Activated naive CD4-positive, alpha-beta T cell (primary cell): ENCODE data around the gene CXCL1.

Source experiments
- DNase-seq, 4 experiments: peaks; one replicate each; lab custom pipeline; 2025; lab: John Stamatoyannopoulos, UW

The CXCL1 gene

DNA sequence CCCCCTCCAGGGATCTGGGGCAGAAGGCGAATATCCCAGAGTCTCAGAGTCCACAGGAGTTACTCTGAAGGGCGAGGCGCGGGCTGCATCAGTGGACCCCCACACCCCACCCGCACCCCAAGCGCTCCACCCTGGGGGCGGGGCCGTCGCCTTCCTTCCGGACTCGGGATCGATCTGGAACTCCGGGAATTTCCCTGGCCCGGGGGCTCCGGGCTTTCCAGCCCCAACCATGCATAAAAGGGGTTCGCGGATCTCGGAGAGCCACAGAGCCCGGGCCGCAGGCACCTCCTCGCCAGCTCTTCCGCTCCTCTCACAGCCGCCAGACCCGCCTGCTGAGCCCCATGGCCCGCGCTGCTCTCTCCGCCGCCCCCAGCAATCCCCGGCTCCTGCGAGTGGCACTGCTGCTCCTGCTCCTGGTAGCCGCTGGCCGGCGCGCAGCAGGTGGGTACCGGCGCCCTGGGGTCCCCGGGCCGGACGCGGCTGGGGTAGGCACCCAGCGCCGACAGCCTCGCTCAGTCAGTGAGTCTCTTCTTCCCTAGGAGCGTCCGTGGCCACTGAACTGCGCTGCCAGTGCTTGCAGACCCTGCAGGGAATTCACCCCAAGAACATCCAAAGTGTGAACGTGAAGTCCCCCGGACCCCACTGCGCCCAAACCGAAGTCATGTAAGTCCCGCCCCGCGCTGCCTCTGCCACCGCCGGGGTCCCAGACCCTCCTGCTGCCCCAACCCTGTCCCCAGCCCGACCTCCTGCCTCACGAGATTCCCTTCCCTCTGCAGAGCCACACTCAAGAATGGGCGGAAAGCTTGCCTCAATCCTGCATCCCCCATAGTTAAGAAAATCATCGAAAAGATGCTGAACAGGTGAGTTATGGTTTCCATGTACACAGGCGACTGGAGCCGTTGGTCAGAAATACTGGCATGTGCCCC lies at the start of gene CXCL1:
CXCL1 (plus strand) TSS at position 264 of the 926 bp plus-strand sequence; CDS start at position 342, 78 bp downstream.
- no peak for DNase-seq

DNA sequence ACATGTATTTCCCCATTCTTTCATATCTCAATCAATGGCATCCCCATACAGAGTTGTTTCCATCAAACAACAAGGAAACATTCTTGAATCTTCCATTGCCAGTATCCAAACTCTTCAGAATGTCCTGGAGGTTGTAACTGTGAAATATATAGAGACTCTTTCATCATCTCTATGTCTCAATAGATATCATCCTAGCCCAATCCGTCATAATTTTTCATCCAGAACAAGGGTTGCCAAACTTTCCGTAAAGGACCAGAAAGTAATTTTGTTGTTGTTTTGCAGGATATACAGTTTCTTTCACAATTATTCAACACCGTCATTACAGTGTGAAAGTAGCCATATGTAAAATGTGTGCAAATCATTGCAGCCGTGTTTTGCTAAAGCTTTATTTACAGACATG lies 47.9 kb upstream of the CXCL1 start:
- no peak for DNase-seq

DNA sequence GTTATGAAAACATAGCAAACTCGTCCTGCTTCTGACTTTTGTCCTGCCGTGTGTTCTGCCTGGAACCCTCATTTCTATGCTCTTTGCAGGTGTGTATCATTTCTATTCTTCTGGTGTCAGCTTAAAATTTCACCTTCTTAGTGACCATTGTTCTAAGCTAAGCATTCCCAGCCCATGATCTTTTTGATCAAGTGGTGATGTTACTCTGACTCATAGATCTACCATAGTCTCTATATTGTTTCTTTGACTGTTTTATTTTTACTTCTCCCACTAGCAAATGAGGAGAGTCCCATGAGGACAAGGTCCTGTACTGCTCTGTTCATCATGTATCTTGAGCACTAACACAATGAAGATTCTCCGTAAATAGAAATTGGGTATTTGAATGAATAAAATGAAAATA lies 46.8 kb upstream of the CXCL1 start:
- DNase-seq: no peak

DNA sequence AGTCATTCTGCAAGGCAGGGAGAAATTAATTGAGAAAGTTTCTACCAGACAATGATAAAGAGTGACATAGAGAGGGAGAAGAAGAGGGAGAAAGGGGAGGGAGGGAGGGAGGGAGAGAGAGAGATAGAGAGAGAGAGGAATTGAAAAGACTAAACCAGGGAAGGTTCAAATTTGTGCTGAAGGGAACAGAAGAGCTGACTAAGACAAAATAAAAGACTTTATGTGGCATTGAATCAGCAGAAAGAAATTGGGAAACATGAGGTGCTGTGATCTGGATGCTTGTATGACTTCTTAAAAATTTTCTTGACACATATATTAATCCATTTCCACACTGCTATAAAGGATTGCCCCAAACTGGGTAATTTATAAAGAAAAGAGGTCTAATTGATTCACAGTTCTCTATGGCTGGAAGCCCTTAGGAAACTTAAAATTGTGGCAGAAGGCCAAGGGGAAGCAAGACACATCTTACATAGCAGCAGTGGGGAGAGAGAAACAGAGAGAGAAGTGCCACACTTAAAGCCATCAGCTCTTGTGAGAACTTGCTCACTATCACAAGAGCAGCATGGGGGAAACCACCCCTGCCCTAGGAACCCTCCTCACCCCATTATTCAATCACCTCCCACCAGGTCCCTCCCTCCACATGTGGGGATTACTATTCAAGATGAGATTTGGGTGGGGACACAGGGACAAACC lies 46.2 kb upstream of the CXCL1 start:
- DNase-seq: no peak

DNA sequence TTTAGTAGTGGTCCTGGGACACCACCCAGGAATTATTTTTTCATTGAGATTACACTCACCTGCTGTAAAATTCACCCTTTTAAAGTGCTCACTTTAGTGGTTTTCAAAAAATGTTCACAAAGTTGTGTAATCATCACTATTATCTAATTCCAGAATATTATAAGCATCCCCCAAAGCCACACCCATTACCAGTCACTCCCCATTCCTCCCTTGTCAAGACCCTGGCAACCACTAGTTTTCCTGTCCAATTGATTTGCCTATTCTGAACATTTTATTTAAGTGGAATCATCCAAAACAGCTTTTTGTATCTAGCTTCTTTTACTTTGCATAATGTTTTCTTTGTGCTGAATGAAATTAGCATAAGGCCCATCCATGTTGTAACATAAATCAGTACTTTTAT lies 45.4 kb upstream of the CXCL1 start:
- no peak for DNase-seq

DNA sequence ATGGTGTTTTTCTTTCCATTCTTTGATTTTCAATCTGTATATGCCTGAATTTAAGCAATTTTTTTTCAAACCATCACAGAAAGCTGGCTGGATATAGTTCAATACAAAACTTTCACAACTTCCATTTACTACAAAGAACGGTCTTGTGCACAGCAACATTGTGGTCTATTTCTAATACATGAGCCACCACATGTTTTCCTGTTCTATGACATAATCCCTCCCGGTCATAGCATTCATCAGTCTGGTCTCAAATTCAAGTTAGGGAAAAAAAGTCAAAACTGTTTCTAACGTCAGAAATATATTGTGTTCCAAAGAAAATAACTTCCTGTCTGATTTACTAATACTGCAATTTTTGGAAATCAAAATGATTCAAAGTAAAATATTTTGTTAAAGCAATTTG lies 40.2 kb upstream of the CXCL1 start:
- no peak for DNase-seq

DNA sequence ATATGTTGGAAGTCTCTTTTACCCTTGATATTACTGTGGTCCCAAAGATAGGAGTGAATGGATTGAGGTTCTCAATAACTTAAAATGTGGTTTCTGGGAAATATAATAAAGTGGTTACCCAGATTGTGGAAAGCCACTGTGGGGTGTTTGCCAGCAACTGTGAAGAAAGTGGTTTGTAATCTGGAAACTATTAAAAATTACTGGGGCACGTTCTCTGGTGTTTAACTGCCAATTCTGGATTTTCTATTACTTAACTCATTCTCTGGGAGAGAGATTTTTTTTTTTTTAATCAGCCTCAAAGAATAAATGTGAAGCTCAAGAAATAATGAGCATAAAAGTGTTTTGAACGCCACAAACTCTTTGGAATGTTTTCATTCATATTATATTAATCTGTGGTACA lies 37.6 kb upstream of the CXCL1 start:
- DNase-seq: no peak

DNA sequence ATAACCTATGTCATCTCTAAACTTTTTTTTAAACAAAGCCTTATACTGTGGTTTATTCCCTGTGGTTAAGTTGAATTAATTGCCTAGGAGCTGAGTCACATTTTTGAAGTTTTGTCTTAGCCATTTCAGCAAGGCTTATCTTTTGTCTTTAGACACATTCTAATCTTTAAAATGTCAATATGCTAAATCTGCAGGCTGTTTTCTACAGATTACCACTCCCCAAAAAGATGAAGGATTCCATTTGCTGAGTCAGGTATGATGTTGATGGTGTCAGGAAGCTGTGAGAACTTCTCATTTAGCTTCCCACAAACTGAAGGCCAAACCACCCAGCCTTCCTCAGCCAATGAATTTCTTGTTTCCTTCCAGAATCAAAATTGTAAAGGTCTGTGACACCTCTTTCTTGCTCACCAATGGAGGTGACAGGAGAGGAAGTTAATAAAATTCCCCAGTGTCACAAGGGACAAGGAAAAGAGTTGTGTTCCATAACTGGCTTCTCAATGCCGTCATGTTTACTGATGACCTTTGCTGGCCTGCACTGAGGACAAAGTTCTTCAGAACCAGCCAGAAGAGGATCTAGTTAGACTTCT lies 36.4 kb upstream of the CXCL1 start:
- DNase-seq: no peak

DNA sequence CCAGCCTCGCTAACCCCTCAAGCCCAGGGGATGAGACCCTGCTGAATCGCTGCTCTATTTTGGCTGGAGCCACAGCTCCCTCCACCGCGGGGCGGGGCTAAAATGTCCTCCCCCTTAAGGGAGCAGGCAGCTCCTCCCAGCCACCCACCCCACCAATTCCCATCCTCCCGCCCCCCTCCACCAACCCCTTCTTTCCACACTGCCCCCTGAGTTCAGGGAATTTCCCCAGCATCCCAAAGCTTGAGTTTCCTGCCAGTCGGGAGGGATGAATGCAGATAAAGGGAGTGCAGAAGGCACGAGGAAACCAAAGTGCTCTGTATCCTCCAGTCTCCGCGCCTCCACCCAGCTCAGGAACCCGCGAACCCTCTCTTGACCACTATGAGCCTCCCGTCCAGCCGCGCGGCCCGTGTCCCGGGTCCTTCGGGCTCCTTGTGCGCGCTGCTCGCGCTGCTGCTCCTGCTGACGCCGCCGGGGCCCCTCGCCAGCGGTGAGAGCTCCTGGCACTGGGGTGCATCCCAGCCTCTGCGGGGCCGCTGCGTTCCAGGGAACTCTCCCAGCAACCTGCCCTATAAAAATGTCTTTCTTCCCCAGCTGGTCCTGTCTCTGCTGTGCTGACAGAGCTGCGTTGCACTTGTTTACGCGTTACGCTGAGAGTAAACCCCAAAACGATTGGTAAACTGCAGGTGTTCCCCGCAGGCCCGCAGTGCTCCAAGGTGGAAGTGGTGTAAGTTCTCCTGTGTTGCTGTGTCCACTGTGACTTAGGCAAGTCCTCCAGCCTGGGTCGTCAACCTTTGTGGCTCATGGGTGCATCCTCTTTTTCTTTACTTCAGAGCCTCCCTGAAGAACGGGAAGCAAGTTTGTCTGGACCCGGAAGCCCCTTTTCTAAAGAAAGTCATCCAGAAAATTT lies 32.6 kb upstream of the CXCL1 start, which contains the start of gene CXCL6:
CXCL6 (plus strand) TSS at position 306 of the 907 bp plus-strand sequence; CDS start at position 379, 73 bp downstream.
- no peak for DNase-seq

DNA sequence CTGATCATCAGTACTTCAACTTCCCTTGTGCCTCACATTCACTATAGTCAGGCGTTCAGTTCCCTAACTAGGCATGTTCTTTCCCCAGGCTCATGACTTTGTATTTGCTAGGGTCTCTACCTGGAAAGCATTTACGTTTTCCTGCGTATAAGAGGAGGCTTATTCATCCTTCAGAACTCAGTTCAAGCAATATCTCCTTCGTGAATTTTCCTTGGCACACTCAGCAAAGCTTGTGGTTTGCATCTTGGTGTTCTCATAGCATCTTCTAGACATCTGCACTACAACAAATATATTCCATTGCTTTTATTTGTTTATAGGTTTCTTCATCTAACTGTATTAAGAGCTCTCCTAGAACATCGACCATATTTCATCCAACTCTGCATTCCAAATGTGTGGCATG lies 30.1 kb upstream of the CXCL1 start:
- no peak for DNase-seq

DNA sequence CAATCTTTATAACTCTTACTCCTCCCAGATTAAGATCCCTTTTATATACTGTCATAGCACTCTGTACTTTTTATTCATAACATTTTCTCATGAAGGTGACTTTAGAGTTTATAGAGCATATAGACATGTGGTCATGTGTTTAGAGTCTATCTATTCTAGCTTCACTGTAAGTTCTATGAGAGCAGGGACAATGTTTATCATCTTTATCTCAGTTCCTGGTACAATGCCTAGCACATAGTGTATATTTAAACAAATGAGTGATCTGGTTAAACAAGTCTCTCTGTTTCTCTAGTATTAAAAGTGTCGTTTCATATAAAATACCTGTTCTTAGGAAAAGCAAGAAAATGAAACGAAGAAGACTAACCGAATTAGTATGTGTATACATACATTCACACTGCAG lies 29.5 kb upstream of the CXCL1 start:
- DNase-seq: no peak

DNA sequence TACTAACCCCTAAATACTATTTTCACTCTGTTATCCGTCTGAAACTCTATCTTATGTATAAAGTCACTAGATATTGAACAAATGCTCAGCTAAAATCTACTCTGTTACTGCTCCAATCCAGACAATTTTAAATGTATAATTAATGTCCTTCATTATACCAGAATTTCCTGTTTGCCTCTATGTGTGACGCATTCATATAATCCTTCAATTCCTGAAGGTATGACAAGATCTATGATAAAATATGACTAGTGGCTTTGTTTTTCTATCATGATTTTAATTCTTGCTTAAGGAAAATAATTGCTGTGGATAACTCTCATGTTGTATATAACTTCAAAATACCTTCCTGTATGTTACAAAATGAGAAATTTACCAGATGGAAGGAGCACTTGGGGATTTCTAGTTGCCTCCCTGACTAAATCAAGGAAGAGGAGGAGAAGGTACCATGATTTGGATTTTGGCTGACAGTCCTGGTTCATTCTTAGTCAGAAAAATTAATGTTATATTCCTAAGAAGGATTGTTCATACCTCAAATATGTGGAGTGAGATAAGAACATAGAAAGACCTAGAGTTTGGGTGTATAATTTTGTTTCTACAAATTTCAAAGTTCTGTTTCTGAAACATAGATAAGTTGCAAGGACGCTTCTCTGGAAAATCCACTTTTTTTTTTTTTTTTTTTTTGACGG lies 27.8 kb upstream of the CXCL1 start:
- no peak for DNase-seq

DNA sequence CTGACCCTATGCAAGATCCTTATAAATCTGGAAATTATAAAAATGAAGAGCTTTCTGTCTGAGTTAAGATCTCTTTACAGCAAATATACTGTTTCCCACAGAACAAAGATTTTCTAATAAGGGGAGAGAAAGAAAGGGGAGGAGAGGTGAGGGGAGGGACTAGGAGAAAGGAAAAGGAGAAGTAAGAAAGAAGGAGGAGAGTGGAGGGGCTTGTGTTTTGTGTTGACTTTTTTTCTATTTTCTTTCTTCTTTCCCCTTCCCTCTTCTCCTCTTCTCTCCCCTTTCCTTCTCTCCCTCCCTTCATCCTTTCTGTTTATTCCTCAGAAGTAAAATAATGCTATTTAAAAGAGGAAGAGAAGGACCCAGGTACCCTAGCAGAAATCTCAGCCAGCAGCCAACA lies 26.5 kb upstream of the CXCL1 start:
- no peak for DNase-seq

DNA sequence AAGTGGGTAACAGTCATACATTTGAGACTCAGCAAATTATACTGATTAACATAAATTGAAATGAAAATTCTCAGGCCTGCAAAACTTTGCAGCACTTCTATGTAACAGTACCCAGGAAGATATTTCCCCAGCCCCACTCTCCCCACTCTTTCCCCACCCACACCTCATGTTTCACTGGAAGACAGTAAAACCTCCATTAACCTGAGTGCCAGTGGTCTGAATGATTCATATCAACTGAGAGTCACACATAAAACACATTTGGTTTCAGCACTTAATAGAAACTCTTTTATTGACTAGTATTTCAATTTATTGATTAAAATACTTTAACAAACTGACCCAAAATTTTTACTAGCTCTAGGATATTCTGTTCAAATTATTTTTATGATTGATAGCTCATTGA lies 25.8 kb upstream of the CXCL1 start:
- DNase-seq: no peak

DNA sequence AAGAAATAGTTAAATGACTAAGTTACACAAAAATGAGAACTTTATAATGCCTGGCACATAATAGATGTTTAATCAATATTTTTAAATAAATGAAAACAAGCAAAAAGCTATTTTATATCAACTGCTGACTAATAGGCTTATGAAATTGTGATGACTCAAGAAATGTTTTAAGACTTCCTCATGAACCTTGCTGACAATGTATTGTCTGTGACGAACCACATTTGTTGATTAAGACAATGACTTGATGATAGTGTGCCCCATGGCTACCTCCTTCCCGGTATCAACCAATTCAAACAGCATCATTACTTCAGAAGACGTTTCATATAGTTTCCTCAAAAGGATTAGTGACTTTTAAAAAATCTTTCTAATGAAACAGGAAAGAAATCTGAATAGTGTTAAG lies 24.8 kb upstream of the CXCL1 start:
- no peak for DNase-seq

DNA sequence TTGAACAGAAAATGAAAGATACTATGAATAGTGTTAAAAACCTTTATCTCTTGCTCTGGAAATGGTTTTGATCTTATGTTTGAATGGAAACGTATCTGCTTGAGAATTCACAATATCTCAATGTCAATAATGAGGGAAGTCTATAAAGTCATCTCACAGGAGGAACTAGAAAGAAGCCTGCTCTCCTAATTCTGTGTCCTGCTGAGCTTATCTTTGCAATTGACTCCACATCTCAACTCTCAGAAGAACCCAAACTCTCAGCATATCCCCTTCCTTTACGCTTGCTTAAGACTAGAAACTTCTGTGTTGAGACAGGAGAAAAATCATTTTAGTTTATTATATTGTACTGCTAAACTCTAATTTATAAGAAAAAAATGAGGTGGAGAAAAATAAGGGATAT lies 24.4 kb upstream of the CXCL1 start:
- no peak for DNase-seq

DNA sequence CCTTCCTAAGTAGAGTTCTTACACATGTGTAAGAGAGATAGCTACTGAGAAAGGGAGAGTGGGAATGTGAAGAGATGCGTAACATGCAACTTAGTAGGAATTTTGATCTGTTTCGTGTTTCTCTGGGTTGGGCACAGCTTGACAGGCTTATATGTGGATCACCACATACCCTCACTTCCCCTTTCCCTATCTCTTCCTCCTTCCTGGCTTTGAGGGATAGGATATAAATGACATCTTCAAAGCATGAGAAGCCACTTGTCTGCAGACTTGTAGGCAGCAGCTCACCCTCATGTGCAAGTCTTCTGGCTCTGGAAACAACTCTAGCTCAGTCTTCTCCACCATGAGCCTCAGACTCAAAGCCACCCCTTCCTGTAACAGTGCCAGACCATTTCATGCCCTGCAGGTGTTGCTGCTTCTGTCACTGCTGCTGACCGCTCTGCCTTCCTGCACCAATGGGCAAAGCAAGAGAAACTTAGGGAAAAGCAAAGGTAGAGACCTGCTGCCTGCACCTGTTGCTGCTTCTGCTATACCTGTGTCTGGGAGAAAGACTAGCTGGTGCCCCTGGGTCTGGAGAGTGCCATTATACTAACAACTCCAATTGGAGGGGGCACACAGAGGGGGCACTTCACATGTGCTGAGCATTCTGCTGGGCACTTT lies 21.5 kb upstream of the CXCL1 start:
- no peak for DNase-seq

DNA sequence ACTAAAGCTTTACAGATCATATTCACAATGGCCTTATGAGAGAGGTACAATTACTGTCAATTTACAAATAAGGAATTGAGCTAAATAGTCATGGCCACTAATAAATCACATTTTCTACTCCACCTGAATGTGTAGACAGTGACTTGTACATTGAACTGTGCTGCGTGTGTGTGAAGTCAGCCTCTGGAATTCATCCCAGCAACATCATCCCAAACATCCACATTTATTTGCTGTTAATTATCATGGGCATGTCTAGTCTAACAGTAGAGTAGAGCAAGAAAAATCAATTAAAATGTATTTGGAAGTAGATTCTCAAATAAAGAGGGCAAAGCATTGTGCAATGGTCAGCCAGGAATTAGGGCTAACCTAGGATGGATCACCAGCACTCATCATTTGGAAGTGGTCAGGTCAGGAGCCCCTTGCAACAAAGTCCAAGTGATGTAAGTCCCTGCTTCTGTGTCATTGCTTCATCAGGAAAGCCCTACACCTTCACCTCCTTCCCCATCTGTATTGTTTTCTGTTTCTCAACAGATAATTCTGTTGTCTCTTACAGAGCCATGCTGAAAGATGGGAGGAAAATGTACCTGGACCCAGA lies 20.9 kb upstream of the CXCL1 start:
- no peak for DNase-seq

DNA sequence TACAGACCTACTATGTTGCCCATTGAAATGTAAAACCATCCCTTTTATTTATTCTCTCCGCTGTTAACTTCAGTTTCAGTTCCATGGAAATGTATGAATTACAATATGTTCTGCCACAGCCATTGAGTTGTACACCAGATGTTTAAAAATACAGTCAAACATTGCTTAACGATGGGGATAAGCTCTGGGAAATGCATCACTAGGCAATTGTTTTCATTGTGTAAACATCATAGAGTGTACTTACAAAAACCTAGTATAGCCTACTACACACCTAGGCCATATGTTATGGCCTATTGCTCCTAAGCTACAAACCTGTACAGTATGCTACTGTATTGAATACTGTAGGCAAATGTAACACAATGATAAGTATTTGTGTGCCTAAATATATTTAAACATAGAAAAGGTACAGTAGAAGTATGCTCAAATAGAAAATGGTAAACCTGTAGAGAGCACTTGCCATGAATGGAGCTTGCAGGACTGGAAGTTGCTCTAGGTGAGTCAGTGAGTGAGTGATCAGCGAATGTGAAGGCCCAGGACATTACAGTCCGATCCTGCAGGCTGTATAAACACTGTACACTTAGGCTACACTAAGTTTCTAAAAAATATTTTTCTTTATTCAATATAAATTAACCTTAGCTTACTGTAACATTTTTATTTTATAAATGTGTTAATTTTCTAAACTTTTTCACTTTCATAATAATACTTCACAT lies 18.8 kb upstream of the CXCL1 start:
- DNase-seq: no peak

DNA sequence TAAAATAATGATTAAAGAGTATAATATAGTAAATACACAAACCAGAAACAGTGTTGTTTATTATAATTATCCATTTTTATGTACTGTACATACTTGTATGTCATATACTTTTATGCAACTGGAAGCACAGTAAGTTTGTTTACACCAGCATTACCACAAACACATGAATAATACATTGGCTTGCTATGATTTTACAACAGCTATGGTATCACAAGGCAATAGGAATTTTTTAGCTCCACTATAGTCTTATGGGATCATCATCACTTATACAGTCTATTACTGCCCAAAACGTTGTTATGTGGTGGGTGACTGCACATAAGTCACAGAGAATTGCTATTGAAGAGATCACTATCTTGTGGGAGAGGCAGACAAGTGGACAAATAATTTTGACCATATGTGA lies 17.9 kb upstream of the CXCL1 start:
- DNase-seq: no peak
